ENCODE measurements around the gene GTF2B. TPM values are rescaled to one million over a fixed set of nuclear protein-coding genes. Genes with fewer than 3 reads are reported as not detected.
A peak's percentile ranks its signal among the peaks of the same experiment; 100 is the strongest.

GTF2B gene
- total RNA-seq, 3 donors from 2014 or later (not counting 1 experiment from before 2014, with no cell fraction given), result 45.6 to 71.3 (median 55.6) TPM

GRCh38 chr1:88897070-88897730 is 5.8 kb upstream of the GTF2B start:
- Mint-ChIP-seq H3K9me3 (no peaks in the 10 kb centered on the region), H3K27me3 (ENCODE audit: low read depth in 2 of 2) (peaks cover 2 to 9% of the 10 kb centered on the region in 2 donors), H3K4me3 (no peak overlapping the region), H3K36me3 (no peaks in the 10 kb centered on the region), H3K27ac (no peak overlapping the region), H3K4me1 (peaks cover 3 to 4% of the 10 kb centered on the region in 2 donors)
- Histone ChIP-seq H3K4me3 (ENCODE audit: low read length) (no peak overlapping the region), H3K4me1 (ENCODE audit: control insufficient read depth, insufficient read depth, low read length) (no peaks in the 10 kb centered on the region), H3K36me3 (ENCODE audit: control insufficient read depth, insufficient read depth, low read length) (no peaks in the 10 kb centered on the region), H3K27ac (ENCODE audit: low read length) (no peak overlapping the region), H3K27me3 (ENCODE audit: control insufficient read depth, insufficient read depth, low read length) (no peaks in the 10 kb centered on the region), H3K9me3 (ENCODE audit: control insufficient read depth, insufficient read depth, low read length) (no peaks in the 10 kb centered on the region)
- TF ChIP-seq CTCF (IDR thresholded peaks at IDR 0.05), result no peak
- ATAC-seq, result no peak
- no peak for DNase-seq
- 93% methylated on average over 3 of the region's 4 CpGs for WGBS (ENCODE audit: insufficient coverage)
- intact Hi-C loops (cut with micrococcal nuclease), result no loop called here

- no peak for TF ChIP-seq CTCF (IDR thresholded peaks at IDR 0.05)
- Histone ChIP-seq H3K27ac (ENCODE audit: low read length) (peak overlapping the region; percentile 97), H3K36me3 (ENCODE audit: control insufficient read depth, insufficient read depth, low read length) (no peaks in the 10 kb centered on the region), H3K9me3 (ENCODE audit: control insufficient read depth, insufficient read depth, low read length) (no peaks in the 10 kb centered on the region), H3K27me3 (ENCODE audit: control insufficient read depth, insufficient read depth, low read length) (no peaks in the 10 kb centered on the region), H3K4me1 (ENCODE audit: control insufficient read depth, insufficient read depth, low read length) (peaks cover 5% of the 10 kb centered on the region), H3K4me3 (ENCODE audit: low read length) (peak overlapping the region; percentile 97)
- DNase-seq (peak in 1 of 2 donors; percentile 54), ATAC-seq (peak in 1 of 3 donors; percentile 11)
- H3K4me3 Mint-ChIP-seq, result peak overlapping the region; percentile 99
- peak overlapping the region; percentile 98 to 99 for H3K27ac Mint-ChIP-seq
- H3K4me1 Mint-ChIP-seq, result peaks cover 45 to 46% of the 10 kb centered on the region in 2 donors
- H3K27me3 Mint-ChIP-seq (ENCODE audit: low read depth in 2 of 2), result no peaks in the 10 kb centered on the region
- no peaks in the 10 kb centered on the region for H3K9me3 Mint-ChIP-seq
- no peaks in the 10 kb centered on the region for H3K36me3 Mint-ChIP-seq
- intact Hi-C loops (cut with micrococcal nuclease), result loop anchor here (5.0 kb wide), 1 partner anchor 1565 kb away; the partner anchor contains the start of gene LMO4
- WGBS (ENCODE audit: insufficient coverage), result 75% methylated on average over 11 of the region's 11 CpGs
Measured at GRCh38 chr1:88892357-88892877, 1.1 kb upstream of the GTF2B start.

DNA sequence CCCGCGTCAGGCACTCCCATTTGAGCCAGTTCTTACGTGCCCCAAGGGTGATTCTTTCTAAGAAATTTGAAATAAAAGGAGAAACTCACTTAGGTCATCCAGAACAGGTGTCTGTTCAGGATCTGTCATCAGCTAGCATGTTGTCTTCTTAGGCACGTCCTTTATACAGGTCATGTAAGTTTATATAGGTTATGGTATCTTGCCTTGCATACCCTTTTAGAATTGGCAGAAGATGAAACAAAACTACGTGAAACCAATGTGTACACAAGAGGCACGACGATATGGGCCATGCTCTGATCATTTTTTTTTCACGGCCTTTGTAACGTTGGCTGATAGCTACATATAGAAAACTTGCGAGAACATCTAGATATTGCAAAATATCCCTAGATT is 579 bp upstream of the GTF2B start:
- no peak for DNase-seq
- Histone ChIP-seq H3K4me1 (ENCODE audit: control insufficient read depth, insufficient read depth, low read length) (peaks cover 5% of the 10 kb centered on the region), H3K4me3 (ENCODE audit: low read length) (peak overlapping the region; percentile 97), H3K27ac (ENCODE audit: low read length) (peak overlapping the region; percentile 97), H3K27me3 (ENCODE audit: control insufficient read depth, insufficient read depth, low read length) (no peaks in the 10 kb centered on the region), H3K9me3 (ENCODE audit: control insufficient read depth, insufficient read depth, low read length) (no peaks in the 10 kb centered on the region), H3K36me3 (ENCODE audit: control insufficient read depth, insufficient read depth, low read length) (no peaks in the 10 kb centered on the region)
- H3K36me3 Mint-ChIP-seq, result no peaks in the 10 kb centered on the region
- H3K4me1 Mint-ChIP-seq, result peaks cover 45 to 50% of the 10 kb centered on the region in 2 donors
- WGBS (ENCODE audit: insufficient coverage), result 59% methylated on average over 8 of the region's 10 CpGs
- no peaks in the 10 kb centered on the region for H3K27me3 Mint-ChIP-seq (ENCODE audit: low read depth in 2 of 2)
- peak in 1 of 3 donors; percentile 2 for ATAC-seq
- peak overlapping the region; percentile 98 to 99 for H3K27ac Mint-ChIP-seq
- intact Hi-C loops (cut with micrococcal nuclease), result loop anchor here (2.0 to 5.0 kb wide), 2 partner anchors 207 to 1565 kb away; partner anchors contain the start of genes LMO4 and PKN2
- H3K4me3 Mint-ChIP-seq, result peak overlapping the region; percentile 99
- no peaks in the 10 kb centered on the region for H3K9me3 Mint-ChIP-seq
- no peak for TF ChIP-seq CTCF (IDR thresholded peaks at IDR 0.05)

Data from natural killer cell (primary cell).